ENCODE data around the gene AP1S3.
A peak's percentile ranks its signal among the peaks of the same experiment; 100 is the strongest.

Gene AP1S3

DNA sequence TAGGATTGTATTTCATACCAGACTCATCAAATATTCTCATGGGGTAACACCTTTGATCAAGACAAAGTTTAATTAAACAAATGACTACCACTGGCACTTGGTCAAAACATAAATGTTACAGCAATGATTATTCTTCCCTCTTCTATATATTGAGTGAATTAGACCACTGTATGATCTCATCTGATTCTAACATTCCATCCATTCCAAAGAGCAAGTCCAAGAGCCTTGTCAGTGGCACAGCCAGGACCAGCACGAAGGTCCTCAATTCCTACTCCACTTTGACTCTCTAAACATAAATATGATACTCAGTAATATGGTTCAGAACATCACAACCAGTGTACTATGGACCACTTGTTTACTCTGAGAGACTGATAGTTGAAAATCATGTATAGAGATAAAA is 86.4 kb downstream of the AP1S3 start:
- no peaks in the 10 kb centered on the region for H3K27me3 Mint-ChIP-seq (ENCODE audit: low read depth)
- no peaks in the 10 kb centered on the region for H3K9me3 Mint-ChIP-seq
- no peaks in the 10 kb centered on the region for H3K36me3 Mint-ChIP-seq (ENCODE audit: low read depth)
- TF ChIP-seq, protein P1, sequence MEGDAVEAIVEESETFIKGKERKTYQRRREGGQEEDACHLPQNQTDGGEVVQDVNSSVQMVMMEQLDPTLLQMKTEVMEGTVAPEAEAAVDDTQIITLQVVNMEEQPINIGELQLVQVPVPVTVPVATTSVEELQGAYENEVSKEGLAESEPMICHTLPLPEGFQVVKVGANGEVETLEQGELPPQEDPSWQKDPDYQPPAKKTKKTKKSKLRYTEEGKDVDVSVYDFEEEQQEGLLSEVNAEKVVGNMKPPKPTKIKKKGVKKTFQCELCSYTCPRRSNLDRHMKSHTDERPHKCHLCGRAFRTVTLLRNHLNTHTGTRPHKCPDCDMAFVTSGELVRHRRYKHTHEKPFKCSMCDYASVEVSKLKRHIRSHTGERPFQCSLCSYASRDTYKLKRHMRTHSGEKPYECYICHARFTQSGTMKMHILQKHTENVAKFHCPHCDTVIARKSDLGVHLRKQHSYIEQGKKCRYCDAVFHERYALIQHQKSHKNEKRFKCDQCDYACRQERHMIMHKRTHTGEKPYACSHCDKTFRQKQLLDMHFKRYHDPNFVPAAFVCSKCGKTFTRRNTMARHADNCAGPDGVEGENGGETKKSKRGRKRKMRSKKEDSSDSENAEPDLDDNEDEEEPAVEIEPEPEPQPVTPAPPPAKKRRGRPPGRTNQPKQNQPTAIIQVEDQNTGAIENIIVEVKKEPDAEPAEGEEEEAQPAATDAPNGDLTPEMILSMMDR (IDR thresholded peaks at IDR 0.05; ENCODE audit: unreplicated experiment in 3 of 3): no peak
- H3K27ac Mint-ChIP-seq: no peak overlapping the region
- H3K4me1 Mint-ChIP-seq: no peaks in the 10 kb centered on the region
- H3K4me3 Mint-ChIP-seq: no peak overlapping the region

DNA sequence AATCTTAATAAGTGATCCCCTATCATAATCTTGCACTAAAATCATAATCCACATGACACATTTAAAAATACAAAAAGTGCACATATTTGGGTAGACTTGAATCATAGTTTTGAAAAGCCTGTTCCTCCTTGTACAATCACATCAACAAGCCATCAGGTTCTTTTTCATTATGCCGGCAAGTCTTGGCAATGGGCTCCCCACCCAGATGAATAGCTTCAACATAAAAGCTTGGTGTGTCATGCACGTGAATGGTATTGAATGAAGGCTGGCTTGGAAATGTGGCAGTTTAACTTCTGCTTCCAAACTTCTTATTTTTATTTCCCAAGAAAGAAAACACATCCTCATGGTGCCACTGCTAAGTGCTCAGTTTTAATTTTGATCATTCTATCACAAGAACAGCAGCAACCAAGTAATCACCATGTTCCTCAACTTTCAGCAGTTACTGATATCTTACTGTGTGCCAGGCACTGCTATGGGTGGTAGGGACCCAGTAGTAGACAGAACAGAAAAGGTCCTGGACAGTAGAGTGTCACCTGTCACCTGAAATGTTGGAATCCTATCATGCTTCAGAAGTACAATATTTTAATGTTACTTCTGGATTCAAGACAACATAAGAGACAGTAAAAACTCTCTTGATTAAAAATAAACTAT is 89.9 kb downstream of the AP1S3 start:
- Mint-ChIP-seq H3K9me3 (no peaks in the 10 kb centered on the region), H3K36me3 (ENCODE audit: low read depth) (no peaks in the 10 kb centered on the region), H3K27me3 (ENCODE audit: low read depth) (no peaks in the 10 kb centered on the region), H3K27ac (no peak overlapping the region), H3K4me1 (no peaks in the 10 kb centered on the region), H3K4me3 (no peak overlapping the region)
- TF ChIP-seq, protein P1 (IDR thresholded peaks at IDR 0.05; ENCODE audit: unreplicated experiment in 3 of 3): no peak

DNA sequence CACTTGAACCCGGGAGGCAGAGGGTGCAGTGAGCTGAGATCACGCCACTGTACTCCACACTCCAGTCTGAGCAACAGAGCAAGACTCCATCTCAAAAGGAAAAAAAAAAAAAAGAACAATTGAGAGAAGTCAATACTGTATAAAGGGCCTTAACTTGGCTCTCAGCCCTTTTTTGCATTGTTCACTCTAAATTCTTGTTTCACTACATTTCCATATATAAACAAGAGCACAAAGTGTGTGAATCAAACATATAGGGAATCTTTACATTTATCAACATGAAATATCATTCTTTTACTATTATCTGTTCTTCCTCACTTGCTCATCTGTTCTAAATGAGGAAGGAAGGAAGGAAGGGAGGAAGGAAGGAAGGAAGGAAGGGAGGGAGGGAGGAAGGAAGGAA is 90.8 kb downstream of the AP1S3 start:
- H3K4me3 Mint-ChIP-seq: no peak overlapping the region
- H3K27ac Mint-ChIP-seq: no peak overlapping the region
- no peaks in the 10 kb centered on the region for H3K27me3 Mint-ChIP-seq (ENCODE audit: low read depth)
- H3K9me3 Mint-ChIP-seq: no peaks in the 10 kb centered on the region
- TF ChIP-seq, protein P1 (IDR thresholded peaks at IDR 0.05; ENCODE audit: unreplicated experiment in 3 of 3): no peak
- H3K4me1 Mint-ChIP-seq: no peaks in the 10 kb centered on the region
- no peaks in the 10 kb centered on the region for H3K36me3 Mint-ChIP-seq (ENCODE audit: low read depth)

DNA sequence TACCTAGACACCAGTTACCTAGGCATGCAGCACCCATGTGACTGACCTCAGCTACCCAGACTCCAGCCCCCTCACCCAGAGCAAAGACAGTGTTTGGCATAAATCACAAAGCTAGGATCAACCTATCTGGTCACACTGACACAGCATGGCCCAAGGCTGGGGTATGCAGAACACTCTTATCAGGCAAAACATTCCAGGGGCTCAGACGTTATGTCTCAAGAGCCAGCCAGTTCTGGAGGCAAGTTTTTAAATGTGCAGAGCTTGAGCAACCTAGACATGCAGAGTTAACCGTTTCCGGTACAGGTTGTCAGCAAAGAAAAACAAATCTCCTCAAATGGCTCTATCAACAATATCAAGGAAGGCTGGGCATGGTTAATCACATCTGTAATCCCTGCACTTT is 92.8 kb downstream of the AP1S3 start:
- Mint-ChIP-seq H3K27me3 (ENCODE audit: low read depth) (no peaks in the 10 kb centered on the region), H3K36me3 (ENCODE audit: low read depth) (no peaks in the 10 kb centered on the region), H3K4me1 (no peaks in the 10 kb centered on the region), H3K27ac (peak overlapping the region in 1 of 3 experiments; percentile 35), H3K9me3 (no peaks in the 10 kb centered on the region), H3K4me3 (no peak overlapping the region)
- TF ChIP-seq, protein P1 (IDR thresholded peaks at IDR 0.05; ENCODE audit: unreplicated experiment in 3 of 3): no peak

DNA sequence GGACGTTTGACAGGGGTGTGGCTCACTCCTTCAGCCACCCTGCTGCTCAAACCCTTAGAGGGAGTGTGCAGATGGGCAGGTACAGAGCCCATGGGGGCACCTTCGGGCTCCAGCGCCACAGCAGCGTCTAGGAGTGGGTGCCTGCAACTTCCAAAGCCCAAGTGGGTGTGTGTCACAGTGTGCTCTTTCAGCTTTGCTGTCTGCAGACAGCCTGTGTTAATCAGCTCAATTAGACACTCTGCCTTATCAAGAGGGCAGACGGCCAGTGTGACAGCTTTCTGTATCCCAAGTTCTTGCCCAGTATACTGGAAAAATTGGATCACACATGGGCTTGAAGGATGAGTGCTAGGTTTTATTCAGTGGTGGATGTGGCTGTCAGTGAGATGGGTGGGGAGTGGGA is 96.7 kb downstream of the AP1S3 start:
- Mint-ChIP-seq H3K36me3 (ENCODE audit: low read depth) (no peaks in the 10 kb centered on the region), H3K27me3 (ENCODE audit: low read depth) (no peaks in the 10 kb centered on the region)
- TF ChIP-seq, protein P1 (IDR thresholded peaks at IDR 0.05; ENCODE audit: unreplicated experiment in 3 of 3): no peak

DNA sequence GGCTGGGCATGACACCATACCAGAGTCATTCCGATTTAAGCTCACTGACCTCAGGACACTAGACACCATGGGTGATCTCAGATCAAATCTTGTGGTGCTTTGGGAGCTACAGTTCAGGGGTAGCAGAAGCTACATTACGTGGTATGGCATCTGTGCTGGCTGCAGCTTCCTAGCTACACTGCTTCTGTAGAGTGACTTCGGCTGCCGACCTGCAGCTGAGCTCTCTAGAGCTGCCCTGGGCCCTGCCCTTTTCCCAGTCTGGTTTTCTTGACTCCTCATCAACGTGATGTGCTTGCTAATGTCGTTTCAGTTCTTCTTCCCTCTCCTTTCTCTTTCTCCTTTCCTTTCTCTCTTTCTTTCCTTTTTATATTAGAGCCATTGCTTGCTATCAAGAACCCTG is 100.2 kb downstream of the AP1S3 start:
- Mint-ChIP-seq H3K9me3 (peaks cover 3% of the 10 kb centered on the region), H3K4me1 (peaks cover 5% of the 10 kb centered on the region), H3K27me3 (ENCODE audit: low read depth) (no peaks in the 10 kb centered on the region), H3K36me3 (ENCODE audit: low read depth) (no peaks in the 10 kb centered on the region), H3K27ac (no peak overlapping the region), H3K4me3 (no peak overlapping the region)
- TF ChIP-seq, protein P1 (IDR thresholded peaks at IDR 0.05; ENCODE audit: unreplicated experiment in 3 of 3): no peak

More for the DNA sequence above, 96.7 kb downstream of the AP1S3 start:
- H3K27ac Mint-ChIP-seq: no peak overlapping the region
- H3K4me1 Mint-ChIP-seq: no peaks in the 10 kb centered on the region
- no peak overlapping the region for H3K4me3 Mint-ChIP-seq
- H3K9me3 Mint-ChIP-seq: peaks cover 3% of the 10 kb centered on the region
